Endothelial cell of umbilical vein (primary cell): ENCODE data around the gene MATN1.

ENCODE experiments used
- CTCF ChIP-seq, 2 donors: IDR thresholded peaks; 1 replicate in 1 of 2; 2 replicates in 1 of 2; pipeline ENCODE4 v1.5.1; 2011; ENCODE audit warnings: low read length in 2 of 2, mild to moderate bottlenecking in 2 of 2, moderate library complexity in 2 of 2, control low read depth in 1 of 2, inconsistent platforms in 1 of 2, low read depth in 1 of 2; ENCODE audit not compliant: insufficient read depth in 1 of 2; ENCODE audit errors: extremely low read depth in 1 of 2
- GATA2 ChIP-seq: IDR thresholded peaks from 2 replicates; pipeline ENCODE4 v1.7.0; 2011; ENCODE audit warnings: low read depth, mild to moderate bottlenecking, moderate library complexity, mixed read lengths, low read length; ENCODE audit not compliant: insufficient read length, insufficient read depth
- POLR2A ChIP-seq: IDR thresholded peaks from 2 replicates; pipeline ENCODE4 v1.6.1; 2012; ENCODE audit warnings: low read depth, mild to moderate bottlenecking, control low read depth, low read length
- TF ChIP-seq, protein P1 (sequence below): IDR thresholded peaks from 2 replicates; pipeline ENCODE4 v1.6.1; 2011; ENCODE audit not compliant: insufficient read depth, insufficient read length

DNA sequence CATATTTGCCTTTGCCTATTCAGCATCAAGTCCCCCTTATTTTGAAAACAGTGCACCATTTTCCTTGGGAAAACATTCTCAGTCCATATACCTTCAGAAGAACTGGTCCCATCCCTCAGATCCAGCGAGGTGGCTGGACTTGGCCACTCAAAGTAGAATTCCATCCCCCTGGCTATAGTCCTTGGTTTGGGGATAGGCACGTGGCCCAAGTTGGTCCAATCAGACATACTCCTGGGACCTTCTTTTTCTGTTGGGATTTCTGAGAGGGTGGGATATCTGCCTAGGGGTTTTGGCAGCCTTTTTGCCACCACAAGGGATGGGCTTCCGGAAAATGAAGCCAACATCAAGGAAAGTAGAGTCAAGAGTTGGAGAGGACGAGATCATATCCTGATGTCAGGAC, 10.7 kb upstream of the MATN1 start:
- TF ChIP-seq CTCF (IDR thresholded peaks at IDR 0.05; ENCODE audit: extremely low read depth in 1 of 2, insufficient read depth in 1 of 2, low read depth in 1 of 2, low read length in 2 of 2) (no peak), GATA2 (no peak), POLR2A (no peak)
- TF ChIP-seq, protein P1, sequence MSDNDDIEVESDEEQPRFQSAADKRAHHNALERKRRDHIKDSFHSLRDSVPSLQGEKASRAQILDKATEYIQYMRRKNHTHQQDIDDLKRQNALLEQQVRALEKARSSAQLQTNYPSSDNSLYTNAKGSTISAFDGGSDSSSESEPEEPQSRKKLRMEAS = no peak
